ENCODE results near the gene SLC4A1AP.

GRCh38 chr2:27741673-27742072 is 78.0 kb downstream of the SLC4A1AP start:
- no peak for TF ChIP-seq MLLT1 (IDR thresholded peaks at IDR 0.05)
- TF ChIP-seq JUND (IDR thresholded peaks at IDR 0.05; ENCODE audit: borderline replicate concordance, low read depth, low read length) = no peak
- TF ChIP-seq JUND (tag; IDR thresholded peaks at IDR 0.05; ENCODE audit: borderline replicate concordance, low read depth, low read length) = no peak
- TF ChIP-seq SAFB2 (IDR thresholded peaks at IDR 0.05; ENCODE audit: borderline replicate concordance, low read depth, low read length, severe bottlenecking) = no peak
- TF ChIP-seq ZNF184 (CRISPR knock-in tag; IDR thresholded peaks at IDR 0.05) = no peak
- TF ChIP-seq RBM15 (IDR thresholded peaks at IDR 0.05; ENCODE audit: insufficient read depth, low read length) = no peak
- no peak for TF ChIP-seq YY1 (IDR thresholded peaks at IDR 0.05; ENCODE audit: borderline replicate concordance in 1 of 3, control insufficient read depth in 1 of 3, extremely low read depth in 1 of 3, insufficient read depth in 3 of 3, insufficient read length in 1 of 3, insufficient replicate concordance in 2 of 3, low read depth in 1 of 3, low read length in 2 of 3)
- no peak for TF ChIP-seq CTCF (IDR thresholded peaks at IDR 0.05 in 2 of 3, conservative IDR thresholded peaks at IDR 0.05 in 1 of 3; ENCODE audit: insufficient read depth in 2 of 3, low read depth in 1 of 3, low read length in 3 of 3)
- TF ChIP-seq STAG1 (CRISPR knock-in tag; IDR thresholded peaks at IDR 0.05; ENCODE audit: borderline replicate concordance) = no peak
